ENCODE data around the gene MIER2.
A peak's percentile ranks its signal among the peaks of the same experiment; 100 is the strongest.
"Not testable (repeated sequence)": the region's sequence is repeated elsewhere in the genome, so short reads cannot be mapped to it uniquely, and the experiment has no call there.

Gene MIER2

GRCh38 chr19:362154-362553, 17.6 kb upstream of the MIER2 start:
- no peak for DNase-seq (ENCODE audit: low spot score)

DNA sequence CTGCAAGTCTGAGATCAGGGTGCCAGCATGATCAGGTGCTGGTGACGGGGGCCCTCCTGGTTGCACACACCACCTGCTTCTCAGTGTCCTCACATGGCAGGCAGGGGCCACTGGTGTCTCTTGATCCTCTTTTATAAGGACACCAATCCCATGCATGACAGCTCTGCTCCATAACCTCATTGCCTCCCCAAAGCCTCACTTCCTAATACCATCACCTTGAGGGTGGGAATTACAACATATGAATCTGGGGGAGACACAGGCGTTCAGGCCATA, 15.0 kb upstream of the MIER2 start:
- DNase-seq (ENCODE audit: low spot score), result no peak

GRCh38 chr19:355536-355935, 10.9 kb upstream of the MIER2 start:
- DNase-seq (ENCODE audit: low spot score), result not testable (repeated sequence)

GRCh38 chr19:355134-355533, 10.5 kb upstream of the MIER2 start:
- DNase-seq (ENCODE audit: low spot score), result no peak

DNA sequence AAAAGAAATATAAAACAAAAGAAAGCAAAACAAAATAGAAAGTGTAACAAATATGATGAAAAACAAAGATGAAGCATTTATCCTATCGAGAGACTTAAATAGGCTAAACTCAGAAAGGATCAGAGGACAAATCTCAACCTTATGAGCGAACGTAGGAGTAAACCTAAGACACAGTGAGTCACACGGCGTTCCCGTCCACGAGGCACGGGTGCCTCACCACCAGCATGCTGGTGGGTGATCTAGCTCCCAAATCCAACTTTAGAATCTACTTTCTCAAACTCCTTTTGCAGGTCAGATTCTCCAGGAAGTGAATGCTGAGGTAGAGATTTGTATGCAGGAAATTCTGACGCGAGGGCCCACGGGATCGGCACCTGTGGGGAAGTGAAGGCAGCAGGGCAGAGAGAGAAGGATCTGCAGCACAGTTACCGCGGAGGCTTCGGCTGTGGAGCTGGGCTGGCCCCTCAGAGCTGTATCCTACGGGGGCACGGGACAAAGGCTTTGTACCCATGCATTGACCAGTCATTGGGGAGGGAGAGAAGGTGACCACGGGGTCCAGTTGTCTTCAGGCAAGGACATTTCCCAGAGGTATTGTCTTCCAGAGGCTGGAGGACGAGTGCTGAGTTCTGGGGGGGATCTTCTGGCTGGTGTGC, 7.5 kb upstream of the MIER2 start:
- DNase-seq (ENCODE audit: low spot score), result no peak

DNA sequence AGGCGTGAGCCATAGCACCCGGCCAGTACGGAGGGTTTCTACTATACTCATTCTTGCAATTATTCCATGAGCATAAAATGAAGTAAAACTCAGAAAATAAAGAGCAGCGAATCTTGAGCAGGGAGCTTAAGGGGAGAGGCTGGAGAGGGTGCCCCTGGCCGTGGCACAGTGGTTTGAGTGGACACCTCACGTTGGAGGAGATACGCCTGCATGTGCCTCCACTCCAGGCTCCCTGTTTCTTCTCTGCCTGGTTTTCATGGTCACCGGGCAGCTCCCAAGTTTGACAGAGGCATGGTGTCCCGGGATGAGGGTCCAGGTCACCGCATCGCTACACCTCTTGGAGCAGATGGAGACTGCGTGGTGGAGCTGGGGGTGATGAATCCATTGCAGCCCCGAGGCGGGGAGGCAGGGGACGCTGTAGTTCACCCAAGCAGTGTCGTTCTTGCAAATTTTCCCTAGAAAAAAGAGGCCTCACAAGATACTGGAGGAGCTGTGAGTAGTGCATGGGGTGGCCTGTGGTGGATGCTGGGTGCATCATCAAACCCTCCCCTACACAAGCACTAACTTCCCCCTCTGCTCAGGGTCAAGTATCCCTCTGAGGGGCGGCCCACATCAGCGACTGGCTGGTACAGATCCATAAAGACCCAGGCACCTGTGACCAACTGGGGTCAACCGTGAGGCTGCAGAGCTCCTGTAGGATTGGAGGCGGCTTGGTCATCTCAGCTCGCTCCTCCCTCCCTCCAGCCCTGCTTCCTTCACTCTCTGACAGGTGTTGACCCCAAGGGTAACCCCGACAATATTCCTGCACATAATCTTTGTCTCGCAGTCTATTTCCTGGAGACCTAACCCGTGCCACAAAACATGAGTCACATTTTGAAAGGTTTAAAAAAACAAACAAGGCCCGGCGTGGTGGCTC, 3.6 kb upstream of the MIER2 start:
- DNase-seq (ENCODE audit: low spot score), result no peak

DNA sequence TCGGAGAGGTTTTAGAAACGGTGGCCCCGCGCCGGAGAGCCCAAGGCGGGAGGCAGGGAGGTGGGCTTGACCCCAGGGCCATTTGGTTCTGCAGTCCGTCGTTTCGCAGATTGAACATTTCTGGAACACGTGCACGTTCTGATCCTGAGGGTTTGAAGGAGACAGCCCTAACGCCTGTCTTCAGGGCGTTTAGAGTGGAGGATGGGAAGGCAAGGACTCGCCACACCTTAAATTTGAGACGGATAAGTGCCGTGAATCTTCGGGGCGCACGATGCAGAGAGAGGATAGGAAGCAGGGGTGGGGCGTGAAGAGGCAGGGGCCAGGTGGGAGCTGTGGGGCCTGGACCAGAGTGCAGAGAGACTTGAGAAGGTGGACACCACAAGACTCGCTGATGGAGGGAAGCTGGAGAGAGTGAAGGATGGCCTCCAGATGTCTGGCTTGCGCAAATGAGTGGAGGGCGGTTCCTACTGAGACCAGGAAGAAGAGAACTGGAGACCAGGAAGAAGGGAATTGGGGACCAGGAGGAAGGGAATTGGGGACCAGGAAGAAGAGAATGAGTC, 804 bp upstream of the MIER2 start:
- no peak for DNase-seq (ENCODE audit: low spot score)

DNA sequence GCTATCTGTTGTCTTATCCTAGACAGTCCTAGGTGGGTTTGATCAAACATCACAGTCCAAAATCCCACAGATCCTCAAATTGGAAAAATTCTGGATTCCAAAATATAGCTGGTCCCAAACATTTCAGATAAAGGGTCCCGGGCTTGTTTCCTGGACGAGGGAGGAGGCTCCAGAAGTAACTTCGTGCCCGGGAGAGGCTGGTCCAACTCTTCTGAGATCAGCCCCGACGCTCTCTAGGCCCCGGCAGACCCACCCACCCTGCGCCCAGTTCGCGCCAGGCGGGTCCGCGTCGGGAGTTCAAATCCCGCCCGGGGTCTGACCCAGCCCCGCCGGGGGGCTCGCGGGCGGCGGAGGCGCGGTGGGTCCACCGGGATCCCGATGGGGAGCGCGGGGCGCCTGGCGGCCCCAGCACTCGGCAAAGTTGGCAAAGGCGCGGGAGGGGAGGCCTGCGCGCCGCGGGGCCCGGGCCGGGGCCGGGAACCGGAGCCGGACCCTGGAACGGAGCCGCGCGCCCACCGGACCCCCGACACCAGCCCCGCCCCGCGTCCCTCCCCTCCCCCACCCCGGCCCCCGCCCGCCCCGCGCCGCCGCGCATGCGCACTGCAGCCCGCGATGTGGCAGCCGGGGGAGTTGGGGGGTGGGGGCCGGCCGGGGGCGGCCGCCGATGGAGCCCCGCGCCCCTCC, 513 bp downstream of the MIER2 start:
- peak; percentile 83 for DNase-seq (ENCODE audit: low spot score)

DNA sequence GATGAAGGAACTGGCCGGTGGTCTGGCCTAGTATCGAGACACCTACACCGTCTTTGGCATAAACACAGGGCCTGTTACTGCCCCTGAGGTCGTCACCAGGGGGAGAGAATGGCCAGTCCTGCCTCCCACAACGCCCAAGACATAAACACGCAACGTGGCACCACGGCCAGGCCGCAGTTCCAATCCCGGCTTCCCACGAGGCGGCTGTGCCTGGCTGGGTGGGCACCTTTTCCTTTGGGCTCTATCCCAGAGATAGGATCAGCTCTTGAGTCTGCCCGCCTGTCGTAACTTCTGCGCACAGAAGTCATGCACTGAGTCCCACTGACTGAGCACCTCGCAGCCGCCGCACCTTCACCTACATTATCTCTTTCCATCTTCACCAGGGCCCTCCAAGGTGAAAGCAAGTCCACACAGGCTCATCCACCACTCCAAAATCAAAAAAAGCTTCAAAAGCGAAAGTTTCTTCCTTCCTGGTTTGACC, 1.1 kb downstream of the MIER2 start:
- peak; percentile 39 for DNase-seq (ENCODE audit: low spot score)

DNA sequence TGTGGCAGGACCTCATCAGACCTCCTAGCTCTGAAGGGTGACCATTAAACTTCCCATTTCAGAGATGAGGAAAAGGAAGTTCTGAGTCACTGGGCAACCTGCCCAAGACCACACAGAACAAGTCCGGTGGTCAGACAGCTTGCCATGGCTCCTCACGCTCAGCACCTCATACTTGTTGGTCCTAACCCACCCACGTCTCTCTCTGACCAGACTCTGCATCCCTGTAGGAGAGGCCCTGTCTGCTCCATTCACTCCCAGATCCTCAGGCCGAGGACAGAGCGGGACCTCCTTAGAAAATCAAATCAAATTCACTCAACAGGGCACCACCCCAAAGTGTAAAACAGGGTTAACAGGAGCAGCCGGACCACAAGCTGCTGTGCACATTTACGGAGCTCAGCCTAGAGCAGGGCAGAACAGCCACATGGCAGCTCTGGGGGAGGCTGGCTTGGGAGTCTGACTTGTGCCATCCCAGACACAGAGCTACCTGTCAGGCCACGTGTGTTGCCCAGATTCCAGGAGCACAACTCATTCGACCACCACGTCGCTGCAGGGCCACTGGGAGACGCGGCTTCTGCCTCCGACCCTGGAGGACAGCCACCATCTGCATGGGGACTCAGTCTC, 1.7 kb downstream of the MIER2 start:
- DNase-seq (ENCODE audit: low spot score), result peak; percentile 82

DNA sequence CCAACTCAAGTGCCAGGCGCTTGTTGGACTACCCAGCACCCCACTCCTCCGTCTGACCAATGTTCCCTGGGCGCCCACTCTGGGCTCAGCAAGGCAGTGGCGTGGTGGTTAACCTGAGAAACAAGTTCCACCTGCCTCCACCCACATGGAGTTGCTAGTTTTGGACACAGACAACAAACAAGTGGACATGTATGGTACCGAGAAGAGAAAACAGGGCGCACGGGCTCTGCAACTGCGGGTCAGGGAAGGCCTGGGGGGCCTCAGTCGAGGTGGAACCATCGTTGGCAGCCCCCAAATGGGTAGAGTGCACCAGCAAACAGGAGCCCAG, 2.5 kb downstream of the MIER2 start:
- DNase-seq (ENCODE audit: low spot score), result no peak

DNA sequence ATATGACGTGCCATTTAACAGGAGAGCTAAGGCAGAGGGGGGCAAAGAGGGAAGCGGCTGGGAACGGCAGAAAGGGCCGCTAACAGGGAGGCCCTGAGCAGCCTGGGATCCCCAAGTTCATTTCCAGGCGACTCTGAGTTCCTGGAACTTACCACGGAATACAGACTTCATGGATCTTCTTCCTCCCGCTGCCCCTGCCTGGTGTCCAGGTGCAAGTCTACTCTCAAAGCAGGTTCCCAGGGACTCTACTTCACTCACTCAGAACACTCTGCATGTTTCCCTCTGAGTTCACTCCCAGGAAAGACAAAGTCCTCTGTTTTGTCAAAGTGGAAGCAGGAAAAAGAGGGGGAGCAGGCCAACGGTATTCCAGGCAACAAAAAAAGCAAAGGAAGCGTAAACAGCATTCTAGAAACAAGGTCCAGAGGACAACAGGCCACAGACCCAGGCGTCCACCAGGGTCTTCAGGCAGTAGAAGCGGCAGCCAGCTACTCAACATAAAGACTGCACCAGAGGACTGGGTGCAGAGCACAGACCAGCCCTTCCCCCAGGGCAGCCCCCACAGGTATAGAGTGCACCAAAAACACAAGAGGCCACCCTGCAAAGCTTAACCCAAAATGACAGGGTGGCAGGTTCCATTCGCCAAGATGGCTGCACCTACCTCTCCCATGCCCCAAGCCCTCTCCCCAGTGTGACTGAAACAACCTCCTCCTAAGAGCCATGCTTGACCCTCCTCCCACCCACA, 3.0 kb downstream of the MIER2 start:
- DNase-seq (ENCODE audit: low spot score), result no peak

GRCh38 chr19:340620-341385, 3.8 kb downstream of the MIER2 start:
- DNase-seq (ENCODE audit: low spot score), result no peak

DNA sequence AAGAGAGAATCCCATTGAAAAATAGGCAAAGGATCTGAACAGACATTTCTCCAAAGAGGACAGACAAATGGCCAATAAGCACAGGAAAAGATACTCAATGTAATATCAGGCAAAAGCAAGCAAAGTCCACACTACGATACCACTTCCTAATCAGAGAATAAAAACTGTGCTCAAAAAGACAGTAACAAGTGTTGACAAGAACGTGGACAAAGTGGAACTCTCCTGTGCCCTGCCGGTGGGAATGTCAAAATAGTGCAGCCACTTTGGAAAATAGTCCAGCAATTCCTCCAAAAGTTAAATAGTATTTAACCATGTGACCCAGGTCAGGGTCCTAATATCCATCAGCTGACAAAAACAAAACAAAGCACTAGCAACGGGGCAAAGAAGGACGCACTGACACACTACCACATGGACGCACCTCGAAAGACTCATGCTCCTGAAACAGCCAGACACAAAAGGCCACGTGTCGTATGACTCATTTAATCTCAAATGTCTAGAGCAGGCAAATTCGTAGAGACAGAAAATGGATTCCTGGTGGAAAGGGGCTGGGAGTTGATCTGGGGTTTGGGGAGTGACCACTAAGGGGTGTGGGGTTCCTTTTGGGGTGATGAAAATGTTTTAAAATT, 5.2 kb downstream of the MIER2 start:
- no peak for DNase-seq (ENCODE audit: low spot score)

DNA sequence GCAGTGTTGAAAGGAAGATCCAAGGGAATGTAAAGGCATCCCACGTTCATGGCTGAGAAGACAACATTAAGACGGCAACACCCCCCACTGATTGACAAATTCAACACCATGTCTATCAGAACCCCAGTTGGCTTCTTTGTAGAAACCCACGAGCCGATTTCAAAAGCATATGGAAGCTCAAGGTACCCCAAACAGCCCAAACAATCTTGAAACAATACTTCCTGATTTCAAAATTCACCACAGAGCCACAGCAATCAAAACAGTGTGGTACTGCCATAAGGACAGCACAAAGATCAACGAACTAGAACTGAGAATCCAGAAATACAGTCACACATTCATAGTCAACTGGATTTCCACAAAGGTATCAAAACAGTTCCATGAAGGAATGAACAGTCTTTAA, 6.2 kb downstream of the MIER2 start:
- no peak for DNase-seq (ENCODE audit: low spot score)

- no peak for DNase-seq (ENCODE audit: low spot score)
Observed at GRCh38 chr19:336067-336614, 8.5 kb downstream of the MIER2 start.

- DNase-seq (ENCODE audit: low spot score), result no peak
Observed at GRCh38 chr19:335486-336066, 9.0 kb downstream of the MIER2 start.

DNA sequence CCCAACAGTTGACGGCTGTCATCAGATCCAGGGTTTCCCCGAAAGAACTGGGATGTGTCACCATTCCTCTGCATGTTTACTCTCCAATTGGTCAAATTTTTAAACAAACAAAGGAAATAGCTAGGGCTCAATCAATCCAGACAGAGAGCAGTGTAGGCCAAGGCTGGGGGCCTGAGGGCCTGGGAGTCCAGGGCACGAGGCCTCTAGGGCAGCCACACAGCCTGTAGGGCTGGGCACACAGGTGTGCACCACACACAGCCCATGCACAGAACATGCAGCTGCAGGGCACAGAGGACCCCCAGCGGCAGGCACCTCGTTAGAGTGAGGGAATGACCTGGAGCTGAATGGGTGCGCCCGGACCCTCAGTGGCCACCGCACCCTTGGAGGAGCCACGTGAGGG, 9.5 kb downstream of the MIER2 start:
- no peak for DNase-seq (ENCODE audit: low spot score)

GRCh38 chr19:334296-335071, 10.1 kb downstream of the MIER2 start:
- no peak for DNase-seq (ENCODE audit: low spot score)
